ENCODE results near the gene TSNAXIP1. TPM values are rescaled to one million over a fixed set of nuclear protein-coding genes. Genes with fewer than 3 reads are reported as not detected.
A peak's percentile ranks its signal among the peaks of the same experiment; 100 is the strongest.

Gene TSNAXIP1
- total RNA-seq, 1 donor from 2014 or later = 2.8 TPM

DNA sequence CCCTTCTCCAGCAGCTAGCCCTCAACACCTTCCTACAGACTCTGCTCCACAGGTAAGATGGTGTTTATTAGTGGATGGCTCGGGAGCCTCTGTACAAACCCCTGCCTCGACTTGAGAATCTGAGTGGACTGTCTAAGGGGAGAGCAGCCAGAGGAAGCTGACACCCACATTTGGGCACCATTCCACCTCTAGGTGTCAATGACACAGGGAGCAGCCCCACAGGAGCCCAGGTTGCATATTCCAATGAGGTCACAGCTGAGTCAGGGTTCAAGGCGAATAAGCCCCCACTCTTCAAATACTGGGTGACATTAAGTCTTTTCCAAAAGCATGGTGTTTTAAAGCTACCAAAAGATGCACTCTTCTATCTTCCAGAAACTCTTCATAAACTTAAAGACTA is 32.2 kb upstream of the TSNAXIP1 start:
- DNase-seq (ENCODE audit: low spot score) = no peak
- peak overlapping the region; percentile 97 for H3K27ac Mint-ChIP-seq (ENCODE audit: unreplicated experiment)
- H3K4me1 Mint-ChIP-seq (ENCODE audit: unreplicated experiment) = peaks cover 41% of the 10 kb centered on the region
- TF ChIP-seq, protein P1, sequence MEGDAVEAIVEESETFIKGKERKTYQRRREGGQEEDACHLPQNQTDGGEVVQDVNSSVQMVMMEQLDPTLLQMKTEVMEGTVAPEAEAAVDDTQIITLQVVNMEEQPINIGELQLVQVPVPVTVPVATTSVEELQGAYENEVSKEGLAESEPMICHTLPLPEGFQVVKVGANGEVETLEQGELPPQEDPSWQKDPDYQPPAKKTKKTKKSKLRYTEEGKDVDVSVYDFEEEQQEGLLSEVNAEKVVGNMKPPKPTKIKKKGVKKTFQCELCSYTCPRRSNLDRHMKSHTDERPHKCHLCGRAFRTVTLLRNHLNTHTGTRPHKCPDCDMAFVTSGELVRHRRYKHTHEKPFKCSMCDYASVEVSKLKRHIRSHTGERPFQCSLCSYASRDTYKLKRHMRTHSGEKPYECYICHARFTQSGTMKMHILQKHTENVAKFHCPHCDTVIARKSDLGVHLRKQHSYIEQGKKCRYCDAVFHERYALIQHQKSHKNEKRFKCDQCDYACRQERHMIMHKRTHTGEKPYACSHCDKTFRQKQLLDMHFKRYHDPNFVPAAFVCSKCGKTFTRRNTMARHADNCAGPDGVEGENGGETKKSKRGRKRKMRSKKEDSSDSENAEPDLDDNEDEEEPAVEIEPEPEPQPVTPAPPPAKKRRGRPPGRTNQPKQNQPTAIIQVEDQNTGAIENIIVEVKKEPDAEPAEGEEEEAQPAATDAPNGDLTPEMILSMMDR (IDR thresholded peaks at IDR 0.05; ENCODE audit: unreplicated experiment) = no peak
- peak overlapping the region; percentile 75 for H3K4me3 Mint-ChIP-seq (ENCODE audit: unreplicated experiment)
- H3K27me3 Mint-ChIP-seq (ENCODE audit: unreplicated experiment) = peaks cover 4% of the 10 kb centered on the region
- peaks cover 16% of the 10 kb centered on the region for H3K36me3 Mint-ChIP-seq (ENCODE audit: low read depth, unreplicated experiment)
- no peaks in the 10 kb centered on the region for H3K9me3 Mint-ChIP-seq (ENCODE audit: unreplicated experiment)

DNA sequence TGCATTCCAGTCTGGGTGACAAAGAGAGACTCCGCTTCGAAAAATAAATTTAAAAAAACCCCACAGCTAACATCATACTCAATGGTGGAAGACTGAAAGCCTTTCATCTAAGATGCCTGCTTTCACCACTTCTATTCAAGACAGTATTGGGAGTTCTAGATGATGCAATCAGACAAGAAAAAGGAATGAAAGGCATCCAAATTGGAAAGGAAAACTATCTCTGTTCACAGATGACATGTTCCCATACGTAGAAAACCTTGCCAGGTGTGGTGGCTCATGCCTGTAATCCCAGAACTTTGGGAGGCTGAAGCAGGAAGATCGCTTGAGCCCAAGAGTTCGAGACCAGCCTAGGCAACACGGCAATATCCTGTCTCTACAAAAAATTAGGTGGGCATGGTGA is 31.4 kb upstream of the TSNAXIP1 start:
- Mint-ChIP-seq H3K27ac (ENCODE audit: unreplicated experiment) (peak overlapping the region; percentile 24), H3K4me3 (ENCODE audit: unreplicated experiment) (no peak overlapping the region), H3K9me3 (ENCODE audit: unreplicated experiment) (no peaks in the 10 kb centered on the region), H3K4me1 (ENCODE audit: unreplicated experiment) (peaks cover 42% of the 10 kb centered on the region), H3K36me3 (ENCODE audit: low read depth, unreplicated experiment) (peaks cover 18% of the 10 kb centered on the region), H3K27me3 (ENCODE audit: unreplicated experiment) (peaks cover 6% of the 10 kb centered on the region)
- TF ChIP-seq, protein P1 (IDR thresholded peaks at IDR 0.05; ENCODE audit: unreplicated experiment) = no peak
- no peak for DNase-seq (ENCODE audit: low spot score)

DNA sequence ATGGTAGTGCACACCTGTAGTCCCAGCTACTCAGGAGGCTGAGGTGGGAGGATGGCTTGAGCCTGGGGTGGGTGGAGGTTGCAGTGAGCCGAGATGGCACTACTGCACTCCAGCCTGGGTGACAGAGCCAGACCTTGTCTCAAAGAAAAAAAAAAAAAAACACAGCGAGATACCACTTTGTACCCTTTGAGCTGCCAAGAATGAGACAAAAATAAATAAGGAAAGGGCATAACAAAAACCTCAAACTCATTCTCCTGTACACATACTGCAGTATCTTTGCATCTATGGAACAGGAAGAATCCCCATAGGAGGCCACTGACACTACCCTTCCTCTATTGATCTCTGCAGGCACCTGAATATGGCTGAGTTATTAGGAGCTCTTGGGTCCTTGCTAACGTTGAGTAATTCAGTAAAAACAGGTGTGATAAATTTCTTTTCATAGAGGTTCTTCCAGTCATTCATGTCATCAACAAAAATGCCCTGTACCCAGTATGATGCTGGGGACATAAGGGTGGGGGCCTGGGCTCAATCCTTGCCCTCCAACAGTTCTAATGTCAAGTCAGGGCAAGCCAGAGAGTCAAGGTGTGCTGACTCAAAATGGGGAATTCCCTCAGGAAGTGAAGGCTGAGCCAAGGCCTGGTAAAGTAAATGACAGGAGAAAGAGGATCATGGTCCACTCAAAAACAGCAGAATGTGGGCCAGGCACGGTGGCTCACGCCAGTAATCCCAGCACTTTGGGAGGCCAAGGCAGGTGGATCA is 27.3 kb upstream of the TSNAXIP1 start:
- Mint-ChIP-seq H3K27me3 (ENCODE audit: unreplicated experiment) (peaks cover 6% of the 10 kb centered on the region), H3K9me3 (ENCODE audit: unreplicated experiment) (no peaks in the 10 kb centered on the region), H3K36me3 (ENCODE audit: low read depth, unreplicated experiment) (peaks cover 11% of the 10 kb centered on the region), H3K4me3 (ENCODE audit: unreplicated experiment) (no peak overlapping the region), H3K27ac (ENCODE audit: unreplicated experiment) (no peak overlapping the region), H3K4me1 (ENCODE audit: unreplicated experiment) (peaks cover 20% of the 10 kb centered on the region)
- no peak for DNase-seq (ENCODE audit: low spot score)
- TF ChIP-seq, protein P1 (IDR thresholded peaks at IDR 0.05; ENCODE audit: unreplicated experiment) = no peak

DNA sequence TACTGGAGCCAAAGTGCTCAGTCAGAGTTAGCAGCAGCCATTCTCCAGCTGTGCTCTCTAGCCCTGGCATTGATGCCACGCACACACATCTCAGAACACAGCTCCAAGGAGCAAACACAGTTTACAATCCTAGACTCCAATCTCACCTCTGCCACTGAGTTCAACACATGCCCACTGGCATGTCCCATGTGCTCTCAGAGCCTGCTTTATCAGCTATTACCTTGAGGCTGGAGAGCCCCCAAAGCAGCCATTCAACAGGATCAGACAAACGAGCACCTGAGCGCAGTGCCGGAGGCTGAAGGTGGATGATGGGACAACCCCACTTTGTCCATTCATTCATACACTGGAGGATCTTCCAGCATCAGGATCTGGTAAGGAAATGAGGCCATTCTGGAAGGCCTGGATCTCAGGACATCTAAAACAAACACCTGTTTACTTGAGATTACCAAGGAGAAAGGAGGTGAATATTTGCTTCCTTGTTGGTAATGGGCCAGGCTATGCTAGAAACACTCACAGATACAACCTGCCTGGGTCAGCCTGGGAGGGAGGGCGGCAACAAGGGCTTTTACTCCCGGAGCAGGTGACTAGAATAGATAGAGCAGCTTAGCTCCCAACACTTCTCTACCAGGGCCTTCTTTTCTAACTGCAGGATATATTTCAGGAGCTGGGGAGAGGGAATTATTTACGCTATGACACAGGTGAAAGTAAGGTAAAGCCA is 25.7 kb upstream of the TSNAXIP1 start:
- H3K9me3 Mint-ChIP-seq (ENCODE audit: unreplicated experiment) = no peaks in the 10 kb centered on the region
- no peak for DNase-seq (ENCODE audit: low spot score)
- no peak overlapping the region for H3K27ac Mint-ChIP-seq (ENCODE audit: unreplicated experiment)
- TF ChIP-seq, protein P1 (IDR thresholded peaks at IDR 0.05; ENCODE audit: unreplicated experiment) = no peak
- H3K4me1 Mint-ChIP-seq (ENCODE audit: unreplicated experiment) = peaks cover 15% of the 10 kb centered on the region
- no peak overlapping the region for H3K4me3 Mint-ChIP-seq (ENCODE audit: unreplicated experiment)
- H3K36me3 Mint-ChIP-seq (ENCODE audit: low read depth, unreplicated experiment) = peaks cover 8% of the 10 kb centered on the region
- peaks cover 6% of the 10 kb centered on the region for H3K27me3 Mint-ChIP-seq (ENCODE audit: unreplicated experiment)

DNA sequence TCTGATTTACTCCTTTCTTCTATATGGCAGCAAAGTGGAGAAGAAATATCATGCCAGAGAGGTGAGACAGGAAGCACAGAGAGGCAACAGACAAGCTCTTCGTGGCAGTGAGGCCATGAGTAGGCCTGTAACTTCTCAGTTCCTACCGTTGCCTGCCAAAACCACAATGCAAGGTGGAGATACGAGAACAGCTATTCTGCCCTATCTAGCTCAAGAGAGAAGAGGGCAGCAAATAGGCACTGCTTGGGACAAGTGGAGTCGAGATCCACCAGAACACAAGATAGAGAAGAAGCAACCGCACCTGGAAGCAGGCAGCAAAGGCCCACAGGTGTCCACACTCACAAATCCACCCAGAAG is 25.1 kb upstream of the TSNAXIP1 start:
- Mint-ChIP-seq H3K9me3 (ENCODE audit: unreplicated experiment) (no peaks in the 10 kb centered on the region), H3K4me1 (ENCODE audit: unreplicated experiment) (peaks cover 15% of the 10 kb centered on the region), H3K36me3 (ENCODE audit: low read depth, unreplicated experiment) (peaks cover 8% of the 10 kb centered on the region), H3K27me3 (ENCODE audit: unreplicated experiment) (peaks cover 6% of the 10 kb centered on the region), H3K27ac (ENCODE audit: unreplicated experiment) (no peak overlapping the region), H3K4me3 (ENCODE audit: unreplicated experiment) (no peak overlapping the region)
- TF ChIP-seq, protein P1 (IDR thresholded peaks at IDR 0.05; ENCODE audit: unreplicated experiment) = no peak
- no peak for DNase-seq (ENCODE audit: low spot score)

Measured in endothelial cell (in vitro differentiated cells).